ENCODE data around the gene RPS6KC1. TPM values are rescaled to one million over a fixed set of nuclear protein-coding genes. Genes with fewer than 3 reads are reported as not detected.
A peak's percentile ranks its signal among the peaks of the same experiment; 100 is the strongest.

Gene RPS6KC1
- total and polyA plus RNA-seq, 4 donors = 2.9 to 41.6 (median 11.1) TPM

- H3K36me3 ChIP-seq (ENCODE audit: control insufficient read depth in 4 of 4, insufficient read depth in 4 of 4, low read length in 4 of 4) = no peaks in the 10 kb centered on the region
- no peaks in the 10 kb centered on the region for H3K27me3 ChIP-seq (ENCODE audit: control insufficient read depth in 3 of 3, insufficient read depth in 3 of 3, low read length in 2 of 3)
- ATAC-seq (ENCODE audit: insufficient read depth, low FRiP score) = no peak
- no peaks in the 10 kb centered on the region for H3K4me1 ChIP-seq (ENCODE audit: control insufficient read depth in 5 of 5, insufficient read depth in 5 of 5, low read length in 5 of 5)
- H3K27ac ChIP-seq (ENCODE audit: low read depth in 1 of 2, low read length in 1 of 2) = no peak overlapping the region
- H3K4me3 ChIP-seq = no peak overlapping the region
- 84 to 89% methylated on average over 5 of the region's 5 CpGs for WGBS, 2 donors
- H3K9me3 ChIP-seq (ENCODE audit: control insufficient read depth in 4 of 4, insufficient read depth in 3 of 4, low read length in 3 of 4) = peaks cover 0 to 2% (median 0%) of the 10 kb centered on the region in 4 donors
- no peak overlapping the region for H3K9ac ChIP-seq (ENCODE audit: insufficient read depth in 1 of 2, low read length in 2 of 2)
- peak in 1 of 3 donors; percentile 27 for DNase-seq
- no peak for TF ChIP-seq CTCF (IDR thresholded peaks at IDR 0.05; ENCODE audit: control extremely low read depth, extremely low read depth)
Measured at GRCh38 chr1:213287987-213288386, 236.9 kb downstream of the RPS6KC1 start.

GRCh38 chr1:213291526-213291925 lies 240.5 kb downstream of the RPS6KC1 start:
- H3K9me3 ChIP-seq (ENCODE audit: control insufficient read depth in 4 of 4, insufficient read depth in 3 of 4, low read length in 3 of 4) = peaks cover 0 to 5% (median 0%) of the 10 kb centered on the region in 4 donors
- H3K4me3 ChIP-seq = no peak overlapping the region
- no peaks in the 10 kb centered on the region for H3K4me1 ChIP-seq (ENCODE audit: control insufficient read depth in 5 of 5, insufficient read depth in 5 of 5, low read length in 5 of 5)
- no peak overlapping the region for H3K27ac ChIP-seq (ENCODE audit: low read depth in 1 of 2, low read length in 1 of 2)
- TF ChIP-seq CTCF (IDR thresholded peaks at IDR 0.05; ENCODE audit: control extremely low read depth, extremely low read depth) = no peak
- WGBS, 2 donors = 76 to 80% methylated on average over 4 of the region's 4 CpGs
- DNase-seq = no peak
- H3K9ac ChIP-seq (ENCODE audit: insufficient read depth in 1 of 2, low read length in 2 of 2) = no peak overlapping the region
- no peaks in the 10 kb centered on the region for H3K36me3 ChIP-seq (ENCODE audit: control insufficient read depth in 4 of 4, insufficient read depth in 4 of 4, low read length in 4 of 4)
- no peaks in the 10 kb centered on the region for H3K27me3 ChIP-seq (ENCODE audit: control insufficient read depth in 3 of 3, insufficient read depth in 3 of 3, low read length in 2 of 3)
- ATAC-seq (ENCODE audit: insufficient read depth, low FRiP score) = no peak

- Histone ChIP-seq H3K4me1 (ENCODE audit: control insufficient read depth in 5 of 5, insufficient read depth in 5 of 5, low read length in 5 of 5) (no peaks in the 10 kb centered on the region), H3K27me3 (ENCODE audit: control insufficient read depth in 3 of 3, insufficient read depth in 3 of 3, low read length in 2 of 3) (no peaks in the 10 kb centered on the region), H3K36me3 (ENCODE audit: control insufficient read depth in 4 of 4, insufficient read depth in 4 of 4, low read length in 4 of 4) (no peaks in the 10 kb centered on the region), H3K4me3 (no peak overlapping the region), H3K9me3 (ENCODE audit: control insufficient read depth in 4 of 4, insufficient read depth in 3 of 4, low read length in 3 of 4) (peaks cover 0 to 10% (median 2%) of the 10 kb centered on the region in 4 donors), H3K27ac (ENCODE audit: low read depth in 1 of 2, low read length in 1 of 2) (no peak overlapping the region), H3K9ac (ENCODE audit: insufficient read depth in 1 of 2, low read length in 2 of 2) (no peak overlapping the region)
- 58 to 79% methylated on average over 2 of the region's 2 CpGs for WGBS, 2 donors
- no peak for DNase-seq
- no peak for TF ChIP-seq CTCF (IDR thresholded peaks at IDR 0.05; ENCODE audit: control extremely low read depth, extremely low read depth)
- ATAC-seq (ENCODE audit: insufficient read depth, low FRiP score) = no peak
Measured at GRCh38 chr1:213292614-213293013, 241.6 kb downstream of the RPS6KC1 start.

- Histone ChIP-seq H3K4me3 (no peak overlapping the region), H3K27me3 (ENCODE audit: control insufficient read depth in 3 of 3, insufficient read depth in 3 of 3, low read length in 2 of 3) (no peaks in the 10 kb centered on the region), H3K9me3 (ENCODE audit: control insufficient read depth in 4 of 4, insufficient read depth in 3 of 4, low read length in 3 of 4) (peaks cover 0 to 10% (median 3%) of the 10 kb centered on the region in 4 donors), H3K27ac (ENCODE audit: low read depth in 1 of 2, low read length in 1 of 2) (no peak overlapping the region), H3K4me1 (ENCODE audit: control insufficient read depth in 5 of 5, insufficient read depth in 5 of 5, low read length in 5 of 5) (no peaks in the 10 kb centered on the region), H3K36me3 (ENCODE audit: control insufficient read depth in 4 of 4, insufficient read depth in 4 of 4, low read length in 4 of 4) (no peaks in the 10 kb centered on the region), H3K9ac (ENCODE audit: insufficient read depth in 1 of 2, low read length in 2 of 2) (no peak overlapping the region)
- TF ChIP-seq CTCF (IDR thresholded peaks at IDR 0.05; ENCODE audit: control extremely low read depth, extremely low read depth) = no peak
- WGBS, 2 donors = 97 to 98% methylated on average over 1 of the region's 1 CpG
- no peak for ATAC-seq (ENCODE audit: insufficient read depth, low FRiP score)
- DNase-seq = no peak
Measured at GRCh38 chr1:213295860-213296259, 244.8 kb downstream of the RPS6KC1 start.
